Measurements from ENCODE around the gene HMGN3.

HMGN3 gene

GRCh38 chr6:79231666-79232065, 2.8 kb downstream of the HMGN3 start:
- no peak for DNase-seq

- DNase-seq: no peak
These were observed 3.4 kb downstream of the HMGN3 start for GRCh38 chr6:79231101-79231500.

- no peak for DNase-seq
These were observed 4.3 kb downstream of the HMGN3 start for GRCh38 chr6:79230149-79230548.

GRCh38 chr6:79227445-79227844, 7.0 kb downstream of the HMGN3 start:
- DNase-seq: no peak

GRCh38 chr6:79226660-79227059, 7.8 kb downstream of the HMGN3 start:
- DNase-seq: no peak

- no peak for DNase-seq
These were observed 8.5 kb downstream of the HMGN3 start for GRCh38 chr6:79225717-79226599.

- DNase-seq: no peak
These were observed 10.7 kb downstream of the HMGN3 start for GRCh38 chr6:79223611-79224404.

GRCh38 chr6:79215213-79215824, 19.2 kb downstream of the HMGN3 start:
- DNase-seq: no peak

GRCh38 chr6:79212859-79213258, 21.6 kb downstream of the HMGN3 start:
- no peak for DNase-seq

- DNase-seq: no peak
These were observed 25.7 kb downstream of the HMGN3 start for GRCh38 chr6:79208816-79209215.

GRCh38 chr6:79203753-79204253, 30.7 kb downstream of the HMGN3 start:
- no peak for DNase-seq

GRCh38 chr6:79202556-79202955, 31.9 kb downstream of the HMGN3 start:
- DNase-seq: no peak

GRCh38 chr6:79201983-79202382, 32.5 kb downstream of the HMGN3 start:
- no peak for DNase-seq

GRCh38 chr6:79201143-79201542, 33.3 kb downstream of the HMGN3 start:
- DNase-seq: no peak

- no peak for DNase-seq
These were observed 37.6 kb downstream of the HMGN3 start for GRCh38 chr6:79196912-79197311.

- DNase-seq: no peak
These were observed 40.5 kb downstream of the HMGN3 start for GRCh38 chr6:79193971-79194370.

- no peak for DNase-seq
These were observed 44.6 kb downstream of the HMGN3 start for GRCh38 chr6:79189760-79190350.

GRCh38 chr6:79188885-79189480, 45.5 kb downstream of the HMGN3 start:
- no peak for DNase-seq

GRCh38 chr6:79188107-79188506, 46.4 kb downstream of the HMGN3 start:
- no peak for DNase-seq

- no peak for DNase-seq
These were observed 47.9 kb downstream of the HMGN3 start for GRCh38 chr6:79186564-79186963.

- no peak for DNase-seq
These were observed 49.8 kb downstream of the HMGN3 start for GRCh38 chr6:79184641-79185040.

GRCh38 chr6:79184086-79184485, 50.4 kb downstream of the HMGN3 start:
- no peak for DNase-seq

- no peak for DNase-seq
These were observed 54.4 kb downstream of the HMGN3 start for GRCh38 chr6:79180052-79180451.

Data from NCI-H1694 treated with DMSO at 0.1 percent for 48 hours (cell line).